ENCODE measurements around the gene TRABD2B.

The TRABD2B gene

DNA sequence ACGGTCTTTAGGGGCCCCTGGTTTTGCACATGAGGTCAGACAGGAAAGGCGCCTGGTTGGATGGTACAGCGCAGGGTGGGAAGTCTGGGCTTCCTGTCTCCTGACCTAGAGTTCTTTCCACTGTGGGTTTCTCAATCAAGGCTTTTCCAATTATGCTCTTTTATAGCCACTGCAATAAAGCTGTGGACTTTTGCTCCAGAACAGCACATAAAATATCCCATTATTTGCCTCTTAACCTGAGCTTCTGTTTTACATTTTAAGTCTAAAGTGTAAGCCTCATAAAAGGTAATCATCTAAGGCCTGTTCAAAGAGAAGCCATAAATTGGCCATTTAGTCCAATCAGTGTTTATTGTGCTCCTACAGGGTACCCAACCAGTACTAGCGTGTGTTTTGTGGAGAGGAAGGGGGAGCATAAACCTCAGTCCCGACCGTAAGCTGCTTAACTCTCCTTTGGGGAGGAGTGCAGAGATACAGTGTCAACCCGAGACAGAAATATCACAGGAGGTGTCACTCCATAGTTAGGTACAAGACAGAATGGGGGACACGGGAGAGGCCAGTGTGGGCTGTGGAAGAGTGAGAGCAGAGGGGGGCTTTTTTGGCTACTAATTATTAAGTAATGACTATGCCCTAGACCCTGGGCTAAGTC is 270.0 kb downstream of the TRABD2B start:
- H3K27me3 ChIP-seq (ENCODE audit: insufficient read depth, low read length): peaks cover 45% of the 10 kb centered on the region
- H3K4me3 ChIP-seq (ENCODE audit: low read length): no peak overlapping the region
- H3K9me3 ChIP-seq (ENCODE audit: low read length): no peaks in the 10 kb centered on the region

DNA sequence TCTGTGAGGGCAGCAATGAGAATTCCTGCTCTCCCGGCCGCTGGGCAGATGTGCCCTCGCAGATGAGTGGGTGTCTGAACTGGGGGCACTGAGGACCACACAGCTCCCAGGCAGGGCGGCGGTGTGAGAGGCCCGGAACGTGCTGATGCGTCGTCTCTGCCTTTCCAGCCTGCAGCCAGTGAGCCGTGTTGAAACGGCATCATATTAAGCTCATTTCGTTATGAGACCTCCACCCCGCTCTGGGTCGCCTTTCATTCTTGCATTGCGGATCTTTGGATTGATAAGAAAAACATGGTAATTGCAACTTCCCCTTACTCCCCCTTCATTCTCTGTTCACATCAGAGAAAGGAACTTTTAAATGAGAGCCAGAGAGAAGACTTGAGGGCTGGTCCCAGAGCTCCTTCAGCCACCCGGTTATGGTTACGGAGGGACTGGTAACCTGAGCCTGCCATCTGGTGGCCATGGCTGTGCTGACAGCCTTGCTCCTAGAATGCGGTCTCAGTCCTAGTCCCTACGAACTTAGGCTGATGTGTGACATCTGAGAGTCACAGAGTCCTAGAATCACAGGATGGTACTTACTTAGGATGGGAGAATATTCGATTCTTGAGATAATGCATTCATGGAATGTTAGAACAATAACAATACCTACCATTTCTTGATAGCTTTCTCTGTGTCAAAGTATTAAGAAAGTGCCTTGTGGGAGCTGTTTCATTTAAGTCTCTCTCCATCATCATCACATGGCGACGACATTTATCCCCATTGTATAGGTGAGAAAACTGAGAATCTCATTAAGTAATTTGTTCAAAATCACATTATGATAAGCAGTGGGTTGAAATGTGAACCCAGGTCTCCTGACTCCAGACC is 271.0 kb downstream of the TRABD2B start:
- no peak overlapping the region for H3K4me3 ChIP-seq (ENCODE audit: low read length)
- no peaks in the 10 kb centered on the region for H3K4me1 ChIP-seq (ENCODE audit: insufficient read depth, low read length)
- peaks cover 54% of the 10 kb centered on the region for H3K27me3 ChIP-seq (ENCODE audit: insufficient read depth, low read length)
- no peaks in the 10 kb centered on the region for H3K9me3 ChIP-seq (ENCODE audit: low read length)
- no peak overlapping the region for H2AFZ ChIP-seq (ENCODE audit: low read depth, low read length)
- H3K36me3 ChIP-seq (ENCODE audit: insufficient read depth, low read length): no peaks in the 10 kb centered on the region

More for the DNA sequence above, 270.0 kb downstream of the TRABD2B start:
- Histone ChIP-seq H3K4me1 (ENCODE audit: insufficient read depth, low read length) (no peaks in the 10 kb centered on the region), H3K36me3 (ENCODE audit: insufficient read depth, low read length) (no peaks in the 10 kb centered on the region), H2AFZ (ENCODE audit: low read depth, low read length) (no peak overlapping the region)

DNA sequence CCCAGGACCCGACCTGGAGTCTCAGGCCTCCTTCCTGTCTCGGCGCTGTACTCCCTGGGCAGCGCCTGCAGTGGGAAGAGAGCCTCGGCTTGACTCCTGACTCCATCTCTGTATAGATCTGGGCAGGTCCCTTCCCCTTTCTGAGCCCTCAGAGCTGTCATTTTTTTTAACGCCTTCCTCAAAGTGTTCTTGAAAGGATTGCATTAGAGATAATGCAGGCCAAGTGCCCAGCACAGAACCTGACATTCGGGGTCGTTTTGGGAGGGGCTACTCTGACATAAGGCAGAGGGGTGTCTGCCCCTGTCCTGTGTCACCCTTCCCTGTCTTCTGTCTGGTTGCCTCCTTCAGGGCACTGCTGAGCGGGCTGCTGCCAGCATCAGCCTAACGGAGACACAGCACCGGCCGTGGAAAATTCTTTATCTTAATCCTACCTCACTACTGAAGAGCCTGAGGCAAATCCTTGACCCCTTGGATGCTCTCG is 271.6 kb downstream of the TRABD2B start:
- H3K4me1 ChIP-seq (ENCODE audit: insufficient read depth, low read length): no peaks in the 10 kb centered on the region
- H2AFZ ChIP-seq (ENCODE audit: low read depth, low read length): no peak overlapping the region
- no peaks in the 10 kb centered on the region for H3K9me3 ChIP-seq (ENCODE audit: low read length)
- no peaks in the 10 kb centered on the region for H3K36me3 ChIP-seq (ENCODE audit: insufficient read depth, low read length)
- no peak overlapping the region for H3K4me3 ChIP-seq (ENCODE audit: low read length)
- peaks cover 53% of the 10 kb centered on the region for H3K27me3 ChIP-seq (ENCODE audit: insufficient read depth, low read length)

GRCh38 chr1:47725000-47725473 is 272.1 kb downstream of the TRABD2B start:
- no peaks in the 10 kb centered on the region for H3K4me1 ChIP-seq (ENCODE audit: insufficient read depth, low read length)
- no peak overlapping the region for H2AFZ ChIP-seq (ENCODE audit: low read depth, low read length)
- no peaks in the 10 kb centered on the region for H3K9me3 ChIP-seq (ENCODE audit: low read length)
- H3K4me3 ChIP-seq (ENCODE audit: low read length): no peak overlapping the region
- H3K36me3 ChIP-seq (ENCODE audit: insufficient read depth, low read length): no peaks in the 10 kb centered on the region
- H3K27me3 ChIP-seq (ENCODE audit: insufficient read depth, low read length): peaks cover 53% of the 10 kb centered on the region

DNA sequence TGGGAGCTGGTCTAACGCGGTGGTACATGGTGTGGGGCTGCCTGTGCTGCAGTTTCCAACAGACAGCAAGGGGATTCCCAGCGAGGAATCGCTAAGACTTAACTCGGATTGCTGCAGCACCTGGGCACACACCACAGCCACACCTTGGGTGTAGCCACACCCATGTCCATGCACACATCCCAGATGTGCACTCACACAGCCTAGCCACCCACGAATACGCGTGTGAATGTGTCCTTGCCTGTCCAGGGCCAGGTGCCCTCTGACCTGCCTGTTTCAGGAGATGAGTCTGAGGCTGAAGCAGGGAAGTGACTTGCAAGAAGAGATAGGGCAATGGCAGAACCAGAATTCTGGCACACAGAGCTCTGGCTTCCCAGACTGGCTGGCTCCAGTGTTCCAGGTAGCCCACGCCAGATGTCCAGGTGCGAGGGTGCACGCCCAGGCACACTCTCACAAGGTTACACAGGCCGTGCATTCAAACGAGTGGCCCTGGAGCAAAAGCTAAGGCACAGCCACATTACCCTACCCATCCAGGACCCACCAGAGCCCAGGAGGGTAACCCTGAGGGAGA is 272.7 kb downstream of the TRABD2B start:
- Histone ChIP-seq H3K27me3 (ENCODE audit: insufficient read depth, low read length) (peaks cover 55% of the 10 kb centered on the region), H2AFZ (ENCODE audit: low read depth, low read length) (no peak overlapping the region), H3K9me3 (ENCODE audit: low read length) (no peaks in the 10 kb centered on the region), H3K4me1 (ENCODE audit: insufficient read depth, low read length) (no peaks in the 10 kb centered on the region), H3K36me3 (ENCODE audit: insufficient read depth, low read length) (no peaks in the 10 kb centered on the region), H3K4me3 (ENCODE audit: low read length) (no peak overlapping the region)

DNA sequence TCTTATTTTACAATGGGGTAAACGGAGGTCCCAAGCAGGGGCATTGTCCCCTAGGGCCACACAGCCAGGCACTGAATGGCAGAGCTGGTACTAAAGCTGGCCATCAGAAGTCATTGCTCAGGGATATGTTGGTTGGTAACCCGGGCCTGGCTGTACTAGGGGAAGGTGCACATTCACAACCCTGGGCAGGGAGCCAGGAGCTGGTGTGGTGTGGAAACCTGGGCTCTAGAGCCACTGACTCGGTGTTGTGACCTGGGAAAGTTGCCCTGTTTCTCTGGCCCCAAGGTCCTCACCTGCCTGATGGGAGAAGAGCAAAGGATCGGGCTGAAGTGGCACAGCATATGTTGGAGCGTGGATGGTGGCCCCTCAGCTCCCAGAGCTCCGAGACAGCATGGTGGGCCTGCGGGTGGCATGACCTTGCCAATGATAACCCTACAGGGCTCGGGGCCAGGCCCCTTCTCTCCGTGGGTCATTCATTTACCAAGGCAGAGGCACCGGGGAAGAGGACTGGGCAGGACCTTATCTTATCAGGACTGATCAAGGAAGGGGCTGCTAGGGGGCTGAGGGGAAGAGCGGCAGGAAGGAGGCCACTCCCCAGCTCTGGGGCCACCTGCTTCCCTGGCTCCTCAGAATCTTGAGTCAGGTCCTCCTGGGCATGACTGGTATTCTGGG is 274.1 kb downstream of the TRABD2B start:
- Histone ChIP-seq H2AFZ (ENCODE audit: low read depth, low read length) (no peak overlapping the region), H3K4me1 (ENCODE audit: insufficient read depth, low read length) (no peaks in the 10 kb centered on the region), H3K9me3 (ENCODE audit: low read length) (no peaks in the 10 kb centered on the region), H3K36me3 (ENCODE audit: insufficient read depth, low read length) (no peaks in the 10 kb centered on the region), H3K4me3 (ENCODE audit: low read length) (no peak overlapping the region), H3K27me3 (ENCODE audit: insufficient read depth, low read length) (peaks cover 60% of the 10 kb centered on the region)

GRCh38 chr1:47722101-47722500 is 275.1 kb downstream of the TRABD2B start:
- Histone ChIP-seq H3K4me3 (ENCODE audit: low read length) (no peak overlapping the region), H2AFZ (ENCODE audit: low read depth, low read length) (no peak overlapping the region), H3K27me3 (ENCODE audit: insufficient read depth, low read length) (peaks cover 54% of the 10 kb centered on the region), H3K4me1 (ENCODE audit: insufficient read depth, low read length) (no peaks in the 10 kb centered on the region), H3K9me3 (ENCODE audit: low read length) (no peaks in the 10 kb centered on the region), H3K36me3 (ENCODE audit: insufficient read depth, low read length) (no peaks in the 10 kb centered on the region)

DNA sequence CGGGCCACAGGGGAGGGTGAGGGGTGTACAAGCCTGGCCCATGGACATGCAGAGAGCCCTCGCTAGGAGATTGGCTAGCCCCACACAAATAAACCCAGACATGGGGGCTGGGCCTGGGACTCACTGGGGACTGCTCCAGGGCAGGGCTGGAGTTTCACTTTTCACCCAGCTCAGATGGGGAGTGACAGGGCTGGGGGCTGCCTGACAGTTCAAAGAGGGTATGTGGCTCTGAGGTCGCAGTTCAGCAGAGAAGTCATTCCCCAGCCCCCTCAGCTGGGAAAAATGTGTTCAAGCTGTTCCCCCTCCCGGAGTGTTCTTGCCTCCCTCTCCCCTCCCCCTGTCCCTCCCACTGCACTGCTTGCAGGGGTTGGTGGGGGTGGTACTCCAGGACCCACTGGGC is 277.1 kb downstream of the TRABD2B start:
- Histone ChIP-seq H3K4me1 (ENCODE audit: insufficient read depth, low read length) (no peaks in the 10 kb centered on the region), H3K27me3 (ENCODE audit: insufficient read depth, low read length) (peaks cover 49% of the 10 kb centered on the region), H3K36me3 (ENCODE audit: insufficient read depth, low read length) (no peaks in the 10 kb centered on the region), H2AFZ (ENCODE audit: low read depth, low read length) (no peak overlapping the region), H3K9me3 (ENCODE audit: low read length) (no peaks in the 10 kb centered on the region), H3K4me3 (ENCODE audit: low read length) (no peak overlapping the region)

DNA sequence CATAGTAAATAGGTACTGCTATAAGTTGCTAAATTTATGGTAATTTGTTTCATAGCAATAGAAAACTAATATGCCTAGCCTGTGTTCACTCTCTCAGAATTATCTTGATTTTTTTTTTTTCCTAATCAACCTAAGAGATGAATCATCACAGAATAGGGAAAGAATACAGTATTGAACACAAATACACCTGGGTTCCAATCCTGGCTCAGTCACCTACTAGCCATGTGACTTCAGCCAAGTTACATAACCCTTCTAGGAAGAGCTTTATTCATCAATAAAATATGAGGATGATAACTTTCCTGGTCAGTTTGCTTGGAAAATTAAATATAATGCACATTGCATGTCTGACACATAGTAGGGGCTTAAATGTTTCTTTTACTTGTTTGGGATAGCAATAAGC is 279.8 kb downstream of the TRABD2B start:
- Histone ChIP-seq H2AFZ (ENCODE audit: low read depth, low read length) (no peak overlapping the region), H3K9me3 (ENCODE audit: low read length) (no peaks in the 10 kb centered on the region), H3K4me1 (ENCODE audit: insufficient read depth, low read length) (no peaks in the 10 kb centered on the region), H3K27me3 (ENCODE audit: insufficient read depth, low read length) (peaks cover 38% of the 10 kb centered on the region), H3K36me3 (ENCODE audit: insufficient read depth, low read length) (no peaks in the 10 kb centered on the region), H3K4me3 (ENCODE audit: low read length) (no peak overlapping the region)

- peaks cover 52% of the 10 kb centered on the region for H3K27me3 ChIP-seq (ENCODE audit: insufficient read depth, low read length)
- no peak overlapping the region for H2AFZ ChIP-seq (ENCODE audit: low read depth, low read length)
- H3K9me3 ChIP-seq (ENCODE audit: low read length): no peaks in the 10 kb centered on the region
- peaks cover 4% of the 10 kb centered on the region for H3K4me1 ChIP-seq (ENCODE audit: insufficient read depth, low read length)
- H3K36me3 ChIP-seq (ENCODE audit: insufficient read depth, low read length): no peaks in the 10 kb centered on the region
- H3K4me3 ChIP-seq (ENCODE audit: low read length): no peak overlapping the region
Measured at GRCh38 chr1:47713975-47714767, 283.0 kb downstream of the TRABD2B start.

DNA sequence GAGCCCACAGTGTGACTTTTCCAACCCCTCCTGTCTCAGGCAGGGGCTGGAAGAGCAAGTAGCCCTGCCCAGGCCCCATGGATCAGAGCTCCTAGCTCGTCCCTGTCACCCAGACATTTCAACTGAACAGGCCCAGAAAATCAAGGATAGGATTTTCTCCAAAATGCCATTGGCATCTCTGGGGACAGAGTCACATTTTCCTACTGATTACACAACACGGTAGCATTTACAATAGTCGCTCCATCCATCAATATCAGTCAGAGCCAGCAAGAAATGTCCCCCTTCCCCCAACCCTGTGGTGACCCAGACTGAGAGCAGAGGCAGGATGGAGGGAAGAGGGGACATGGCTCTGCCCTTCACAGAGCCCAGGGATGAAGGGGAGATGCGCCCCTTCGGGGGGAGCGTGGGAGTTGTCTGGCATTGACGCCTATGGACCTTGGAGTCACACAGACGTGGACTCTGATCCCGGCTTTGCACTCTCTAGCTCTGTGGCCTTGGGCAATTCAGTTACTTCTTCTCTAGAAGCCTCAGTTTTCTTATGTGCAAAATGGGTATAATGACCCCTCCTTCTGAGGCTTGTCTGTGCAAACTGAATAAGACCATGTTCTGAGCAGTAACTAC is 283.7 kb downstream of the TRABD2B start:
- no peak overlapping the region for H3K4me3 ChIP-seq (ENCODE audit: low read length)
- H3K4me1 ChIP-seq (ENCODE audit: insufficient read depth, low read length): peaks cover 7% of the 10 kb centered on the region
- H3K9me3 ChIP-seq (ENCODE audit: low read length): no peaks in the 10 kb centered on the region
- H2AFZ ChIP-seq (ENCODE audit: low read depth, low read length): no peak overlapping the region
- H3K27me3 ChIP-seq (ENCODE audit: insufficient read depth, low read length): peaks cover 57% of the 10 kb centered on the region
- H3K36me3 ChIP-seq (ENCODE audit: insufficient read depth, low read length): no peaks in the 10 kb centered on the region
